GM13977 (cell line): ENCODE measurements around the gene PTPRE.
"Not testable (repeated sequence)": the region's sequence is repeated elsewhere in the genome, so short reads cannot be mapped to it uniquely, and the experiment has no call there.

Experiments
- DNase-seq: peaks from one replicate; pipeline ENCODE4 v3.0.0; 2012; ENCODE audit warnings: low spot score
- CTCF ChIP-seq: IDR thresholded peaks from 2 replicates; pipeline ENCODE4 v1.5.1; 2012; ENCODE audit warnings: mild to moderate bottlenecking, control low read depth; ENCODE audit not compliant: insufficient read depth; ENCODE audit errors: extremely low read depth, missing control alignments
- in situ Hi-C: fragments of 300-500 bp; cut with MboI; formaldehyde crosslinking; loops from one replicate; pipeline ENCODE4 v1.12.0; 2022; ENCODE audit warnings: low sequenced_read_pairs, low pct_unique_long_range_greater_than_20kb, mixed read lengths, inconsistent platforms; ENCODE audit not compliant: unreplicated experiment

PTPRE gene

GRCh38 chr10:127987467-127988380 lies 80.8 kb downstream of the PTPRE start:
- in situ Hi-C loops: no loop called here
- TF ChIP-seq CTCF: no peak
- no peak for DNase-seq

GRCh38 chr10:127989481-127990012 lies 82.6 kb downstream of the PTPRE start:
- TF ChIP-seq CTCF: no peak
- in situ Hi-C loops: no loop called here
- DNase-seq: no peak

GRCh38 chr10:127990132-127990788 lies 83.4 kb downstream of the PTPRE start:
- in situ Hi-C loops: not testable (repeated sequence)

GRCh38 chr10:127990846-127991542 lies 84.1 kb downstream of the PTPRE start:
- DNase-seq: no peak
- in situ Hi-C loops: no loop called here
- no peak for TF ChIP-seq CTCF

More at GRCh38 chr10:127990132-127990788, 83.4 kb downstream of the PTPRE start:
- DNase-seq: not testable (repeated sequence)

GRCh38 chr10:127991543-127992255 lies 84.8 kb downstream of the PTPRE start:
- DNase-seq: no peak
- in situ Hi-C loops: no loop called here
- no peak for TF ChIP-seq CTCF

- no peak for TF ChIP-seq CTCF
- DNase-seq: no peak
- in situ Hi-C loops: no loop called here
These were observed 85.5 kb downstream of the PTPRE start for GRCh38 chr10:127992376-127992775.
